Measurements from ENCODE around the gene PDHB.

PDHB gene

DNA sequence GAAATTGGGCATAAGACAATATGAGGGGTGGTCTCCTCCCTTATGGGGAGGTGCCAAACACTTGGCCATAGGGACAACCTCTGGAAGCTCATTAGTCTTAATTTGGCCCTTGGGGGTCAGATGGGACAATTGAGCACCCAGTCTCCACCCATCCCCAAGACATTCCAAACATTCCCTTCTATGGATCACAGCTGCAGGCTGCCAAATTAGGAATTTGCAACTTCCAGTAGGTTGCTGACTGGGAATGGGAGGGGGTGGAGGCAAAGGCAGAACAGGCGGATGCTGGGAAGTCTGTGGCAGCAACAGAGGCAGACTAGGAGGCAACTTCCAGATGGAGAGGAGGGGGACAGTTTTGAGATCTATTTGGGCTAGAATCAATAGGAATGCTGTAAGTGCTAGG, 1.4 kb upstream of the PDHB start:
- no peak for DNase-seq

DNA sequence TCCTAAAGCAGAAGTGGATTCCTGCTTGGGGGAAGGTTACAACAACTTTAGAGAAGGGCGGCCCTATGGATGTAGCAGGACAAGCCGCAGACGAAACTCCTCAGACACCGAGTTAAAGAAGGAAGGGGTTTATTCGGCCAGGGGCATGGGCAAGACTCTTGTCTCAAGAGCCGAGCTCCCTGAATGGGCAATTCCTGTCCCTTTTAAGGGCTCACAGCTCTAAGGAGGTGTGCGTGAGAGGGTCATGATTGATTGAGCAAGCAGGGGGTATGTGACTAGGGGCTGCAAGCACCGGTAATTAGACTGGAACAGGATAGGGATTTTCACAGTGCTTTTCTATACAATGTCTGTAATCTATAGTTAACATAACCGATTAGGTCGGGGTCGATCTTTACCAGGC, 879 bp upstream of the PDHB start:
- DNase-seq = no peak

DNA sequence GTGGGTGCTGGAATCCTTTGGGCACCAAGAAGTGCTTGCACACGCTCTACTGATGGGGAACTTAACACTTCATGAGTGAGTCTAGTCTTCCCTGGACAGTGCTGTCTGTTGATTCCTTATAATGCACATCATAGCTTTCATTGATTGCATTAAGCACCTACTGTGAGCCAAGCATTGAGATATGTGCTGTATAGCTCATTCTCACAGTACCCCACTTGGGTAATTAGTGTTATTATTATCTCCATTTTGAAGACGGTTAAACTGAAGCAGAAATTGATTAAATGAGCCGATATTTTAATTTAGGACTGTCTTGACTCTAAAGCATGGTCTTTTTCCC, 504 bp upstream of the PDHB start:
- DNase-seq = no peak

DNA sequence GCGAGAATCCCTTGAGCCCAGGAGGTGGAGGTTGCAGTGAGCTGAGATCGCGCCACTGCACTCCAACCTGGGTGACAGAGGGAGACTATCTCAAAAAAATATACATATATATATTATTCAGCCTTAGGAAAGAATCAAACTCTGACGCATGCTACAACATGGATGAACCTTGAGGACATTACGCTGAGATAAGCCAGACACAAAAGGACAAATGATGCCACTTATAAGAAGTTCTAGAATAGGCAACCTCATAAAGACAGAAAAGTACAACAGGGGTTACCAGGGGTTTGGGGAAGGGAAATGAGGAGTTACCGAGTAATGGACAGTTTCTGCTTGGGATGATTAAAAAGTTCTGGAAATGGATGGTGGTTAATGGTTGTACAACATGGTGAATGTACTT, 727 bp downstream of the PDHB start:
- no peak for DNase-seq

DNA sequence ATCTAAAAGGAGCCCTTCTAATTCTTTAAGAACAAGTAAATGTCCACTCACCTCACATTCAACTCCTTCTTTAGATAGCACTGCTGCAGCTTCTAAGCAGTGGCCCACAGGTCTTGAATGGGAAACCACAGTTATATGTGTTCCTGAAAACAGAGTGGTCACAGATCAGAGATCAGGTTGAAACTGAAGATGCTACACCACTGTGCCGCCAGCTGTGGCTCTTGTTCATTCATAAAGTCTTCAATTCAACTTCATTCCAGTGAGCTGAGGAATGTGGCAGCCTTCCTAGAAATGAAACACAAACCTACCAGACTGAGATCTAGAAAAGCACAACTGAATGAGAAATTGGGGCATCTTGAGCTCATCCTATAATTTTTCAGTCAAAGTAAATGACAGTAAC, 4.0 kb downstream of the PDHB start:
- DNase-seq = no peak

DNA sequence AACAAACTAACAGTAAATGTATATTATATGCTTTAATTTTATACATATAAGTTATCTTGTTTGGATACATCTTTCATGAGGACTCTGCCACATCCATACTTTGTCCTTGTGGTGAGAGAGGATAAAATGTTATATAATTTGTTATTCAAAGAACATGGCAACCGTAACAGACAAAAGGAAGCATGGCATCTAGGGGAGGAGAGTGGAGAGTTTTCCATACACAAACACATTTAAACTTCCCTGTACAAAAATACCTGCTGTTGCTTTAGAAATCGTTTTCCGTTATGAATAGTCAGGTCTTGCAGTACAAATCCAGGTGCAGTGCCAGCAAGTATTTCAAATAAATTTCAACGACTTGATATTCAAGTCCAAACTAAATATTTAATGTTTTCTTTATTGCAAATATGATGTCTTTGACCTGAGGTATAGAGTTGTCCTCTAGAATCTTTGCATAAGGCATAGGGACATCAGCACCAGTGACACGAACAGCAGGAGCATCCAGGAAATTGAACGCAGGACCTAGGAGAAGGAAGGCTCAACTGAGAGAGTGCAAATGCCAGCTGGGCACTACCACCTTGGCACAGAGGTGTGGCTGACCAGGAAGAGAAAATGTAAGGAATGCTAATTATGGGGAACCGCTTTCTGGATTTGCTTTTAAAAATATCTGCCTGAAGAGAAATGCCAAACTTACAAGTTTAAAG, 5.8 kb downstream of the PDHB start:
- DNase-seq = no peak

DNA sequence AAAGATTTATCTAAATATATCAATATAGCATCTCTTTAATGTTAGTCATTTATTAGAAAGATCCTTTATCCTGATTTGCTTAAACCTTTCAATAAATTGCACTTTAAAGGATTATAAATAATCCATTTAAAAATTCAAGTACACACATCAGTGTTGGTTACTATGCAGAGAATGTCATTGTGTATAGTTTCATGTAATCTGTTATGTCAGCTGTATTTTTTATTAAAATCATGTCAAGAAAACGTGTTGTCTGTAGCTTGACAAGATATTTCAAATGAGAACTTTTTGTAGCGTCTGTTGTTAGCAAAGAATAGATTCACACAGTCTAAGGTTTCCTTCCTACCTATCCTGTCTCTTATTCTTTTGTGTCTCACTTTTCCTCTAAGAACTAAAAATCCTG, 7.8 kb downstream of the PDHB start:
- no peak for DNase-seq

DNA sequence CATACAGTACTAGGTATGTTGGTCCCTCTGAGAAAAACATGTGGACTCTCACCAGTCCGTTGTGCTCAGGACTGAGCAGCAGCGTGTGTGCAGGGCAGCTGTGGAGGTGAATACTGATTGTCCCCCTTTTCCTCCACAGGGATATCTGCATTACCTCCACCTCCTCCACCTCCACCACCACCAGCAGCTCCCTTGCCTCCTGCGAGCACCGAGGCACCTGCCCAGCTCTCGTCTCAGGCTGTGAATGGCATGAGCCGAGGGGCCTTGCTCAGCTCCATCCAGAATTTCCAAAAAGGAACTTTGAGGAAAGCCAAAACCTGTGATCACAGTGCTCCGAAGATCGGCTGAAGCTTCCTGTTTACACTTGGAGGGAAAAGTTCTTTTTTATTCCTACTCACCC, 9.0 kb downstream of the PDHB start:
- DNase-seq = no peak

DNA sequence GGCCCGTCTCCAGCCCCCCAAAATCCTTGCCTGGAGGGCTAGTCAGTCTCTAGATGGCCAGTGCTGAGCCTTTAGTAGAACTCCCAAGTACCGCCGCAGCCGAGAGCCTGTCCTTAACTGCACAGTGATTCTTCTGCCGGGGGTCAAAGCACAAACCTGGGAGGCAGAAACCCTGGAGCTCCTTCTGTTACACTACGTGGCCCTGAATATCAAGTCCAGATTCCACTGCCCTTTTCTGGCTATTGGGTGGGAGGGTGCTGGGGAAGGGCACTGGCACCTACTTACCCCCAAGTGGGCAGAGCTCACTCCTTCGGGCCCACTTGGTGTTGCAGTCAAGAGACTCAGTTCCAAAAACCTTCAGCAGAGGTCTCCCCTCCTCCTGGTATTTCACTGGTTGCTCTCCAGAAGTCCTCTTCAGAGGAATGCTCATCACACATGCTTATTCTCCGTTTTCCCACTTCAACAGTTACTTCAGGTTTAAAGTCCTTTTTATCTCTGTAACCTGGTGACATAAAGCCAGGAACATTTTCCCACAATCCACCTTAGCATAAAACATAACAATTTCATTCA, 10.8 kb downstream of the PDHB start:
- no peak for DNase-seq

DNA sequence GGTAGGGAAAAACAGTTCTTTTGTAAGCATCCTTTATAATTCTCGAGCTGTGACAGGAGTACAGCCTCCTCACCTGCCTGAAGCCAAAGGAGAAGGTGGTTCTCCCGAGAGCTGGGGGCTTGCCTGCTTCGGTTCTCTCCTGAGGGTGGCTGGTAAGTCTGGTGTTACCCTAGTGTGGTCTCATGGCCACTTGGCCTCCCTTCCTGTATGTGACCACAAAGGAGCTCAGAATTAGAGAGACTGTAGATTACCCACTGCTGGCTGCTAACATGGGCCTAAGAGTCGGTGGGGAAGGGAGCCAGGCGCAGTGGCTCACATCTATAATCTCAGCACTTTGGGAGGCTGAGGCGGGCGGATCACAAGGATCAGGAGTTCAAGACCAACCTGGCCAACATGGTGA, 12.6 kb downstream of the PDHB start:
- no peak for DNase-seq

DNA sequence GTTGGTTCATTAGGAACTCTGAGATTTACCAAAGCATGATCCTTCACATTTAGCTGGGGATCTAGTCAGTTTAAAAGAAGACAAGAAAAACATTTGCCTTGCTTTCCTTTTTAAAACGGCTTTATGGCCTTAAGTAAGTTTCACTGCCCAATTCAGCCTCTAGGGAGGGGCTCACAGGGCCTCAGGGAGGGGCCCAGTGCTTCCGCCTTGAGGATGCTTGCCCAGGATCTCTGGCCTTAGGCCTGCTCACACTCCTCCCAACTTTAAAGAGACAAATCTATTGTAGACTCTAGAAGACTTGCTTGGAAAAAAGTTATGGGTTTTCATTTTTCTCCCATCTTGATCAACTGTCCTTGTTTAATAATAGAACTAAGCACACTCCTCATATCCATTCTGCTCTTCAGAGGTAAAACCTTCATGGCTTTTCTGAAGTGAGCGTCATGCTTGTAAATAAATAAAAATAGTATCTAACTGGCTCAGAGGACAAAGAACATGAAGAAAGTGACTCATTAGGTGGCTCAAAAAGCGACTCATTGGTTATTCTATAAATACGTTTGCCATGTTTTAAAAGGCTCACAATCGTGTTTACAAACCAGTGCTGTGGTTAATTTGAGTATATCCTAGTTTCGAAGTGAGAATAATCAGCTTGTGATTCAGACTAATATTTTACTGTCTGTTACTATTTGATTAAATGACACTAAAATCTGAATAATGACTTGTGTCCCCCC, 13.7 kb downstream of the PDHB start:
- DNase-seq = no peak

DNA sequence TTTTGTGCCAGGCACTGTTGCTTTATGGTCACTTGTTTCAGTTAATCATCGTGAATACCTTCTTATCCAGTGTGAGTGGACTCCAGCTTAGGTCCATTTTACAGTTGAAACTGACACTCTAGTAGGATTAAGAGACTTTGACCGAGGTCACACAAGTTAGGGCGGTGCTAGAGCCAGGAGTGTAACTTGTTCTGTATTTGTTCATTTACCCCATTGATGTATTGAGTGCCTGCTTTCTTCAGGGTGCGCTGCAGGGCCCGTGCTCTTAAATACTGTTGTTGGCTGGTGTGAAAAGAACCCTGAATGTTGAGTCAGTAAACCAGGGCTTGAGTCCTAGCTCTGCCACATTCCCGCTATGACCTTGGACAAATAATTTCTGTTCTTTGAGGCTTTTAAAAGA, 15.4 kb downstream of the PDHB start:
- no peak for DNase-seq

DNA sequence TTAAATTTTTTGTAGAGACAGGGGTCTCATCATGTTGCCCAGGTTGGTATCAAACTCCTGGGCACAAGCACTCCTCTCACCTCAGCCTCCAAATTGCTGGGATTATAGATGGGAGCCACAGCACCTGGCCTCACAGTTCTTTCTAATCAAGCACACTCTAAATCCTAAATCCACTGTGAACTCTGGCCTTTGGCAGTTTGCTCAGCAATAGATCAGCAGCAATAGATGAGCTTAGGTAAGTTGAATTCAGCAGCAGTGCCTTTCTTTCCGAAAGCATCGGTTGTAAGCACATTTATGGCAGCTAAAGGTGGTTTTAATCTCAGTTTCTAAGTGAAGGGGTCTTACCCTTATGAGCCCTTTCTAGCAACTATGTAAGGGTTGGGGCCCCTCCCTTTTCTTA, 16.6 kb downstream of the PDHB start:
- DNase-seq = no peak

DNA sequence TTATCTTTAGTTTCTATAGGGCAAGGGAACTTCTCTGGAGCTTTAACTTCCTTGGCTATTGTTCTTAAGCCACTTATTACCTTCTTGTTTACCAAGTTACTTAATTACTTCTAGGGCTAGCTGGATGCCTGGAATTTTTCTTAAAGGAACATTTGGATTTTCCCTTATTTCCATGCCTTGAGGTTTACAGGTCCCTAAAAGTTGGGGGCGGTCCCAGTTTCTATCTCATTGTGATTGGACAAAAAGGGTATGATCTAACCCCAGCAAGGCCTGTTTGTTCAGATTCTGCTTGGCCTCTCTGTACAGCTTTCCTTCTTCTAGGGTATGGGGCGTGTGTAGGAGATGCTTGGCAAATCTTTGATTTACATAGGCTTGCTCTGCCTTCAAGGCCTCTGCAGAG, 17.4 kb downstream of the PDHB start:
- no peak for DNase-seq

DNA sequence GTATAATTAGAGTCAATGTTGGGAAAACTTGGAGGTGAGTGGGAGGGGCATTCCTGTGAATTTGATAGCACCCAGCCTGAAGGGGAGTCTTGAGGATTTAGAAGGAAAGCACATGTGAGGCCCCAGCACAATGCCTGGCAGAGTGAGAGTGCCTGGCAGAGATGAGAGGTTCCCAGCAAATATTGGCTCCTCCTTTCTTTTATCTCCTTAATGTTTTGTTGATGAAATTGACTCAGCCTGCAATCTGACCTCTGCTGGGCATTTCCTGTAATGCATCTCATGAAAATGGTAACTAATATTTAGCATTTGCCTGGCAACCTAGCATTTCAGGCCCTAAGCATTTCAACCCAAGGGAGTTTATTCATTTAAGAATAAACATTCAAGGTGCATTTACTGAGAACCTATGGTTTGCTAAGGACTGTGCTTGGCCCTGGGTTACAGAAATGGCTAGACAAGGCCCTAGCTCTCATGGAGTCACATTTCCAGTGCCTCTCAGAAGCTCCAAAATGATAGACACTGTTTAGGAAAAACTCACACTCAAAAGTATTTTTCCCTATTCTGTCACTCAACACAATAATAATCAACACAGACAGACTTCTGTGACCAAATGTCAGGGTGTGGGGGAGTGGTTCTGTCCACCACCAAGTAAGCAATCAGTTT, 19.0 kb downstream of the PDHB start:
- DNase-seq = peak; percentile 53

DNA sequence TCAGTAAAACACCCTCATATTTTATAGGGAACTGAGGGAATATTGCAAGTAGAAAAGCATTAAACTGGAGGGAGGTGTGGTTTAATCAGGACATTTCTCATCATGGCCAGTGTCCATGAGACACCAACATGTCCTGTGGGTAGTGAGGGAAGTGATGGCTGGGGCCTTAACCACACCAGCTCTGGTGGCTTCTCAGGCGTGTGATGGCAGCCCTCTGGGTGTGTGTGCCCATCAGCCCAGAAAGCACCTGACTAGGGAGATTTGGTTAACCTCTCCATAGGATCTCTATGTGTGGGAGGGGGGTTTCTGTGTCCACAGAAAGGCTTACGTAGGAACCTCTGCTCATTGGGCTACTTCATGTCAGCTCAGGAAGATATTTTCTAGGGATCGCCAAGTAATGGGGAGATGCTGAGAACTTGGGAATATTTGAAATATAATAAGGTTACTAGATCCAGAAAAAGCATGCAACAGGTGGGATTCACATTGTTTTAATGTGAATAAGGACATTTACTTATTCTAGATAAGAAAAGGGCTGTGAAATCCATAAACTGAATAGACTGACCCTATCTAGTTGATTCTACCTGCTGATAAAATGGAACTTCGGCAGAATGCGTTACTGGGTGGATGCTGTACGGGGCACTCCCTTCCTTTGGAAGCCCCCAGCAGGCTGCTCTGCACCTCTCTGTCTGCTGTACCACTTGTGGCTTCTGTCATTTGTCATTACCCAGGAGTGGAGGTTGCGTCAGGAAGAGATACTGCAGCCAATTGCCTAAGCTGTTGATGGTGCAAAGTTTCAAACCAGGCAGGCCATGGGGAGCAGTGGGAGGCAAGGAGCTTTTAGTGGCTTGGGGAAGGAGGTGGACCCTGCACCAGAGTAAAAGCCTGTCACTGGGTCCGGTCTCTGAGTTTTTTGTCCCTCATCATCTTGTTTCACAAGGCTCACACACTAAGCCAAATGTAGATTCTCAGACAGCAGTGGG, 21.5 kb downstream of the PDHB start:
- no peak for DNase-seq

DNA sequence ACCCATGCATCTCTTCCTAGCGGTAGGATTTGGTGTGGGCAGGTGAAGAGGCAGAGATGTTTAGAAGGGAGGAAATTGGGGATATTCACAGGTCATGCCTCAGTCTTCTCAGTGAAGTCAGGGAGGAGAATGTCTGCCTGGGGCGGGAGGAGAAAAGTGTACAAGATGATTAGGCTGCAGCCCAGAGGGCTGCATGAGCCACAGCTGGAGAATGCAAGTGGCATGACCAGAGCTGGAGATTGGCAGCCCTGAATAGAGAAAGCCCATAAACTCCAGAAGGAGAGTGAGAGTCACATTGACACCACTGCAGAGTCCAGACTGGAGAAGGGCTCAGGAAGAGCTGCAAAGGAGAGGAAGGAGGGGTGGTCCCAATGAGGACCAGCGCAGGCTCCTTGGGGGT, 22.6 kb downstream of the PDHB start:
- DNase-seq = no peak

DNA sequence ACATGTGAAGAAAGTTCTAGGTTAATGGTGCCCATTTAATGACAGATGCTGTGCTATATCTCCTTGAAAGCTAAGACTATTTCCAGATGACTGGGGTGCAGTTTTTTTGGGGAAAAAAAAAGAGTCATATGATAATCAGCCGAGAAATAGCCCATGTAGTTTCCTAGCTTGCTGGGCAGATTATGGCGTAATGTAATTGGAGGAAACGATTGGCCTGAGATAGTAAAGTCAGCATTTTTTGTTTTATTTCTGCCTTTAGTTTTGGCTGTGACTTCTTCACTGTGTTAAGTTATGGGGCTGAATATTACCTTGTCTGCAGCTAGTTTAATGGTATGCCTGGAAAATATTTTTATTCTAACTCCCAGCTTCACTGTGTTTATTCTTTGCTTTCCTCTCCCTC, 24.0 kb downstream of the PDHB start:
- DNase-seq = no peak

DNA sequence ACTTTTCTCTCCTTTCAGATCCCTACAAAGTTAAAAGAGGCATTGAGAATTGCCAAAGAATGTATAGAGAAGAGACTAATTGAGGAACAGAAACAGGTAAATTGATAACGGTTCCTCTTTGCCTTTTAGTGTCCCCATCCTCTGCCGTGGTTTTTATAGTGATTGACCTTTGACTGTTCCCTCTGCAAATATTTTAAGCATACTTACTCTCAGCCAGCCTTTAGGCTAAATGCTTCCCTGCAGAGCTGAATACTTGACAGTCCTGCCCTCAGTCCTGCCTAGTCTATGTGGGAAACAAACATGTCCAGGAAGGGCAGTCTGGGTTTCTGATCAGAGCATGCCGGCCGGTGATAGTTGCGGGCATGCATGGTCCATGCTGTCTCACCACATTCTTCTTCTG, 24.7 kb downstream of the PDHB start:
- peak; percentile 72 for DNase-seq

DNA sequence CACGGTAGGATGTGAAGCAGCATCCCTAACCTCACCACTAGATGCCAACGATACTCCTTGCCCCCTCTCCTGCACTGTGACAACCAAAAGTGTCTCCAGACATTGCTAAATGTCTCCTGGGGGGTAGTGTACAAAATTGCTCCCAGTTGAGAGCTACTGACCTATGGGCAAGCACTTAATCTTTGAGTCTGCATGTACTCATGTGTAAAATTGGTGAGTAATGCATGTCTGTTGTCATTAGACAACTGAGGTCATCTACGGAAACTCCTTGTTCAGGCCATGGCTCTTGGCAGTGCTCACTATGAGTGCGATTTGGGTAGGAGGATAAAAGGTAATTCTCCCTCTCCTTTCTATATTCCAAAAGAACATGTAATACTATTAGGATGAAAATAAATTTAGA, 29.2 kb downstream of the PDHB start:
- DNase-seq = no peak

DNA sequence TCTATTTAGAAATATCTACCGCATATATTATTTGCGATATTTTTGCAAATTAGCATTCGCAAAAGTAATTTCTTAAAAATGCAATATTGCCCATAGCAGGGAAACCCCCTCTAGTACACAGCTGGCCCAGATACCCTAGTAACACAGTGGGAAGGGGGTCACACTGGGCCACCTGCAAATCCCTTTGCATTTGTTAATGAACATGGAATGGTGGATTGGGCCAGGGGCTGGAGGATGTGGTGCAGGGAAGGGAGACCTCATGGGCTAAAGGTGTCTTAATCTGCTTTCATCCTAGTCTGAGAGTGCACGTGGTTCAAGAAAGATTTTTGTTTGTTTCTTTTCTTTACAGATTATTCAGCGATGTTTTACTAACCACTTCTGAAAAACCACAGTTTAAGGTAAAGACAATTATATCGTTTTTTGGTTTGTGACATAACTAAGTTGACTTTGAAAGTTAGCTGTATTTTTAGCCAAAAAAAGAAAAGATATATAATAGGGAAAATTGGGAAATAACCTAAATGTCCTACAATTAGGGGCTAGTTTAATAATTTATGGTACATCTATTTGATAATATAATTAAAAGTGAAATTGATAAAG, 30.0 kb downstream of the PDHB start:
- DNase-seq = no peak

DNA sequence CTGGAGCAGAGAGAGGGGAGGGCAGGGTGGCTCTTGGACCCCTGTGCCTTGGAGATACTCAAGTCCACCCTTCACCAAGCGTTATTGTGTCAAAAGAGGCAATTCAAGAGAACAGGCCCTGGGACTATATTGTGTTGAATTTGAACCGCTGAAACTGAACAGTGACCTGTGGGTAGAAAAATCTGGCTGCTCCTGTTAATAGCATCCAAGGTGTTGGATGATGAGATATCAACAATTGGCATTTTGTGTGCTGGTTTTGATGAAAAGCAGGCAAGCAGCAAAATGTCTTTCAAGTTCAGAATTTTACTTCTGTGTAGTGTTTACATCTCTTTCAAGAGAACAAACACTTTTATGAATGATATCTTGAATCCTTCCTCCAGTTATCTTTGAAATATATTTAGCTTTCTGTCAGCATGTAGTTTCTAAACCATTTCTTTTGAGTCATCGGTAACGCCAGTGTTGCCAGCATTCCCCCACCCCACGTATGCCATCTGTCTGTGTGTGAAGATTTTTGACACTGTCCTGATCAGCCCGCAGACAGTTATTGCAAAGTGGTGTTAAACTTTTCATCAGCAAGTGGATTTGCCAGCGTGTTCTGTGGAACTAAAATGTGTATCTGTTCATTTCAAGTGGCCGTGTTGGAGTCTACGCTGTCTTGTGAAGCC, 34.8 kb downstream of the PDHB start:
- no peak for DNase-seq

Measured in MV-4-11 (cell line).